ENCODE results near the gene NINJ2.

NINJ2 gene

GRCh38 chr12:614411-614970 is 48.8 kb downstream of the NINJ2 start:
- DNase-seq, result peak; percentile 69
- no peaks in the 10 kb centered on the region for H3K79me1 ChIP-seq (ENCODE audit: low read length)
- no CpG with 5 or more reads among the region's 12 CpGs for WGBS (ENCODE audit: extremely low coverage, insufficient coverage, low lambda C conversion rate)
- H2BK15ac ChIP-seq (replicated peaks; ENCODE audit: low read depth), result no peak overlapping the region
- no peaks in the 10 kb centered on the region for H3K36me3 ChIP-seq (ENCODE audit: control insufficient read depth, insufficient read depth, low read length)
- no peak overlapping the region for H4K8ac ChIP-seq (ENCODE audit: low read depth, low read length)
- H3K4me3 ChIP-seq (ENCODE audit: low read length), result no peak overlapping the region
- no peak overlapping the region for H3K4me2 ChIP-seq (ENCODE audit: low read length)
- no peak overlapping the region for H3K4ac ChIP-seq (ENCODE audit: low read depth, low read length)
- no peaks in the 10 kb centered on the region for H3K79me2 ChIP-seq (ENCODE audit: control insufficient read depth, insufficient read depth, low read length)
- no peak overlapping the region for H3K27ac ChIP-seq (ENCODE audit: low read depth, low read length)
- H3K4me1 ChIP-seq (ENCODE audit: control insufficient read depth, low read depth, low read length), result no peaks in the 10 kb centered on the region
- no peaks in the 10 kb centered on the region for H3K27me3 ChIP-seq (ENCODE audit: insufficient read depth, low read length, poor library complexity)
- no peak overlapping the region for H2BK120ac ChIP-seq (ENCODE audit: low read depth, low read length)
- H3K18ac ChIP-seq (ENCODE audit: low read length), result no peak overlapping the region
- no peak overlapping the region for H3K56ac ChIP-seq (ENCODE audit: low read length)
- no peak overlapping the region for H4K5ac ChIP-seq (ENCODE audit: low read length)
- no peak overlapping the region for H3K23ac ChIP-seq (ENCODE audit: low read length)
- H2AK5ac ChIP-seq (ENCODE audit: low read length), result no peak overlapping the region
- H3K9ac ChIP-seq (ENCODE audit: low read length), result no peak overlapping the region
- H2BK5ac ChIP-seq (ENCODE audit: low read length), result no peak overlapping the region

- Histone ChIP-seq H3K27me3 (ENCODE audit: insufficient read depth, low read length, poor library complexity) (no peaks in the 10 kb centered on the region), H3K56ac (ENCODE audit: low read length) (no peak overlapping the region), H3K9ac (ENCODE audit: low read length) (no peak overlapping the region), H3K27ac (ENCODE audit: low read depth, low read length) (no peak overlapping the region), H3K4me1 (ENCODE audit: control insufficient read depth, low read depth, low read length) (no peaks in the 10 kb centered on the region), H2BK5ac (ENCODE audit: low read length) (no peak overlapping the region), H3K18ac (ENCODE audit: low read length) (no peak overlapping the region), H3K79me2 (ENCODE audit: control insufficient read depth, insufficient read depth, low read length) (no peaks in the 10 kb centered on the region), H2AK5ac (ENCODE audit: low read length) (no peak overlapping the region), H2BK15ac (replicated peaks; ENCODE audit: low read depth) (no peak overlapping the region), H3K4me2 (ENCODE audit: low read length) (no peak overlapping the region), H4K5ac (ENCODE audit: low read length) (no peak overlapping the region), H2BK120ac (ENCODE audit: low read depth, low read length) (no peak overlapping the region), H3K23ac (ENCODE audit: low read length) (no peak overlapping the region), H3K79me1 (ENCODE audit: low read length) (no peaks in the 10 kb centered on the region), H3K36me3 (ENCODE audit: control insufficient read depth, insufficient read depth, low read length) (no peaks in the 10 kb centered on the region), H3K4ac (ENCODE audit: low read depth, low read length) (no peak overlapping the region), H3K4me3 (ENCODE audit: low read length) (no peak overlapping the region), H4K8ac (ENCODE audit: low read depth, low read length) (no peak overlapping the region)
- WGBS (ENCODE audit: extremely low coverage, insufficient coverage, low lambda C conversion rate), result no CpG with 5 or more reads among the region's 5 CpGs
- no peak for DNase-seq
These were observed 49.2 kb downstream of the NINJ2 start for GRCh38 chr12:613996-614395.

- Histone ChIP-seq H2BK15ac (replicated peaks; ENCODE audit: low read depth) (no peak overlapping the region), H2BK5ac (ENCODE audit: low read length) (no peak overlapping the region), H3K4me1 (ENCODE audit: control insufficient read depth, low read depth, low read length) (no peaks in the 10 kb centered on the region), H3K79me1 (ENCODE audit: low read length) (no peaks in the 10 kb centered on the region), H3K9ac (ENCODE audit: low read length) (no peak overlapping the region), H3K79me2 (ENCODE audit: control insufficient read depth, insufficient read depth, low read length) (no peaks in the 10 kb centered on the region), H3K18ac (ENCODE audit: low read length) (no peak overlapping the region), H4K5ac (ENCODE audit: low read length) (no peak overlapping the region), H3K4me2 (ENCODE audit: low read length) (no peak overlapping the region), H3K27ac (ENCODE audit: low read depth, low read length) (no peak overlapping the region), H3K56ac (ENCODE audit: low read length) (no peak overlapping the region), H2BK120ac (ENCODE audit: low read depth, low read length) (no peak overlapping the region), H3K27me3 (ENCODE audit: insufficient read depth, low read length, poor library complexity) (no peaks in the 10 kb centered on the region), H3K4ac (ENCODE audit: low read depth, low read length) (no peak overlapping the region), H3K4me3 (ENCODE audit: low read length) (no peak overlapping the region), H3K23ac (ENCODE audit: low read length) (no peak overlapping the region), H4K8ac (ENCODE audit: low read depth, low read length) (no peak overlapping the region), H2AK5ac (ENCODE audit: low read length) (no peak overlapping the region), H3K36me3 (ENCODE audit: control insufficient read depth, insufficient read depth, low read length) (no peaks in the 10 kb centered on the region)
- no CpG with 5 or more reads among the region's 4 CpGs for WGBS (ENCODE audit: extremely low coverage, insufficient coverage, low lambda C conversion rate)
- DNase-seq, result no peak
These were observed 50.4 kb downstream of the NINJ2 start for GRCh38 chr12:612886-613285.

DNA sequence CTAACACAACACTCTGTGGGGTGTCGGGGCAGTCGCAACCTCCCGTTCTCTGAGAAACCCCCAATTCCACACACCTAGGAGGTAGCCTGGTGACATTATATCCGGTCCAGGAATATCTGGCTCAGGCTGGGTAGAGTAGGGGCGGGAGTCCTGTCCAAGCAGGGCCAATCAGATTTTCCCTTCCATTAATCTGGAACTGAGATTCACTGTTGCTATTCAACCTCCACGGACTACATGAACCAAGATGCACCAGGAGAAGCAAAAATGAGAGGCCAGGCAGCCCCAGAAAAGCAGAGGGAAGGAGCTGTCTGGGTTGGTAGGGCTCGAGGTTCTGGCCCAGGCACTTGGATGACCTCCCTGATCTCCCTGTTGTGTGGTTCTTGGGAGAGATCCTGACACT is 51.0 kb downstream of the NINJ2 start:
- no peak for DNase-seq
- no peak overlapping the region for H3K18ac ChIP-seq (ENCODE audit: low read length)
- H3K23ac ChIP-seq (ENCODE audit: low read length), result no peak overlapping the region
- H3K36me3 ChIP-seq (ENCODE audit: control insufficient read depth, insufficient read depth, low read length), result no peaks in the 10 kb centered on the region
- no peak overlapping the region for H2BK15ac ChIP-seq (replicated peaks; ENCODE audit: low read depth)
- no peaks in the 10 kb centered on the region for H3K27me3 ChIP-seq (ENCODE audit: insufficient read depth, low read length, poor library complexity)
- H3K9ac ChIP-seq (ENCODE audit: low read length), result no peak overlapping the region
- no CpG with 5 or more reads among the region's 7 CpGs for WGBS (ENCODE audit: extremely low coverage, insufficient coverage, low lambda C conversion rate)
- no peak overlapping the region for H4K5ac ChIP-seq (ENCODE audit: low read length)
- no peaks in the 10 kb centered on the region for H3K79me2 ChIP-seq (ENCODE audit: control insufficient read depth, insufficient read depth, low read length)
- H3K4me3 ChIP-seq (ENCODE audit: low read length), result no peak overlapping the region
- H3K27ac ChIP-seq (ENCODE audit: low read depth, low read length), result no peak overlapping the region
- no peak overlapping the region for H2BK120ac ChIP-seq (ENCODE audit: low read depth, low read length)
- no peak overlapping the region for H2AK5ac ChIP-seq (ENCODE audit: low read length)
- no peak overlapping the region for H4K8ac ChIP-seq (ENCODE audit: low read depth, low read length)
- H3K56ac ChIP-seq (ENCODE audit: low read length), result no peak overlapping the region
- no peak overlapping the region for H3K4me2 ChIP-seq (ENCODE audit: low read length)
- no peak overlapping the region for H3K4ac ChIP-seq (ENCODE audit: low read depth, low read length)
- no peaks in the 10 kb centered on the region for H3K4me1 ChIP-seq (ENCODE audit: control insufficient read depth, low read depth, low read length)
- H2BK5ac ChIP-seq (ENCODE audit: low read length), result no peak overlapping the region
- H3K79me1 ChIP-seq (ENCODE audit: low read length), result no peaks in the 10 kb centered on the region

DNA sequence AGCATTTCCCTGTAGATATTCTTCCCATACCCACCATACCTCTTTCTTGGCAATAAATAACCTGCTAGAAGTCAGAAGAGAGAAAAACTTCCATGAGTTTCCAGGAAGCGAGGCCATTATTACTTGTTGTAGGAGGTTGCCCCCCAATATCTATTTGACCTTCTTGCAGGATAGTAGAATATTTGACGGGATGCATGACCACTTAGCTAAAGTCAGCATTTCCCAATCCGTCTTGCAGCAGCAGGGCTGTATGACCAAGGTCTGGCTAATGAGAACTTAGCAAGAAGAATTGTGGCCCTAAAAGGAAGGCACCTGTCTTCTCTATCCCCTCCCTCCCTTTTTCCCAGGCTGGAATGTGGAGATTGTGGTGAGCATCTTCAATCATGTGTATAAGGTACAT is 51.5 kb downstream of the NINJ2 start:
- Histone ChIP-seq H3K4me3 (ENCODE audit: low read length) (no peak overlapping the region), H3K79me2 (ENCODE audit: control insufficient read depth, insufficient read depth, low read length) (no peaks in the 10 kb centered on the region), H3K4me2 (ENCODE audit: low read length) (no peak overlapping the region), H2BK5ac (ENCODE audit: low read length) (no peak overlapping the region), H3K9ac (ENCODE audit: low read length) (no peak overlapping the region), H3K18ac (ENCODE audit: low read length) (no peak overlapping the region), H3K27me3 (ENCODE audit: insufficient read depth, low read length, poor library complexity) (no peaks in the 10 kb centered on the region), H2BK15ac (replicated peaks; ENCODE audit: low read depth) (no peak overlapping the region), H3K56ac (ENCODE audit: low read length) (no peak overlapping the region), H3K23ac (ENCODE audit: low read length) (no peak overlapping the region), H3K36me3 (ENCODE audit: control insufficient read depth, insufficient read depth, low read length) (no peaks in the 10 kb centered on the region), H4K5ac (ENCODE audit: low read length) (no peak overlapping the region), H3K79me1 (ENCODE audit: low read length) (no peaks in the 10 kb centered on the region), H3K4me1 (ENCODE audit: control insufficient read depth, low read depth, low read length) (no peaks in the 10 kb centered on the region), H3K27ac (ENCODE audit: low read depth, low read length) (no peak overlapping the region), H2AK5ac (ENCODE audit: low read length) (no peak overlapping the region), H2BK120ac (ENCODE audit: low read depth, low read length) (no peak overlapping the region), H4K8ac (ENCODE audit: low read depth, low read length) (no peak overlapping the region), H3K4ac (ENCODE audit: low read depth, low read length) (no peak overlapping the region)
- no CpG with 5 or more reads among the region's 3 CpGs for WGBS (ENCODE audit: extremely low coverage, insufficient coverage, low lambda C conversion rate)
- no peak for DNase-seq

- H3K36me3 ChIP-seq (ENCODE audit: control insufficient read depth, insufficient read depth, low read length), result no peaks in the 10 kb centered on the region
- no peak overlapping the region for H4K5ac ChIP-seq (ENCODE audit: low read length)
- no peak overlapping the region for H2BK5ac ChIP-seq (ENCODE audit: low read length)
- no peak overlapping the region for H3K27ac ChIP-seq (ENCODE audit: low read depth, low read length)
- no peak overlapping the region for H4K8ac ChIP-seq (ENCODE audit: low read depth, low read length)
- no peak overlapping the region for H3K18ac ChIP-seq (ENCODE audit: low read length)
- H3K4me3 ChIP-seq (ENCODE audit: low read length), result no peak overlapping the region
- no peaks in the 10 kb centered on the region for H3K79me2 ChIP-seq (ENCODE audit: control insufficient read depth, insufficient read depth, low read length)
- no peaks in the 10 kb centered on the region for H3K27me3 ChIP-seq (ENCODE audit: insufficient read depth, low read length, poor library complexity)
- no peaks in the 10 kb centered on the region for H3K4me1 ChIP-seq (ENCODE audit: control insufficient read depth, low read depth, low read length)
- no peaks in the 10 kb centered on the region for H3K79me1 ChIP-seq (ENCODE audit: low read length)
- no peak overlapping the region for H3K56ac ChIP-seq (ENCODE audit: low read length)
- DNase-seq, result no peak
- H2BK120ac ChIP-seq (ENCODE audit: low read depth, low read length), result no peak overlapping the region
- H3K23ac ChIP-seq (ENCODE audit: low read length), result no peak overlapping the region
- H3K4me2 ChIP-seq (ENCODE audit: low read length), result no peak overlapping the region
- WGBS (ENCODE audit: extremely low coverage, insufficient coverage, low lambda C conversion rate), result no CpG with 5 or more reads among the region's 58 CpGs
- H2AK5ac ChIP-seq (ENCODE audit: low read length), result no peak overlapping the region
- H2BK15ac ChIP-seq (replicated peaks; ENCODE audit: low read depth), result no peak overlapping the region
- no peak overlapping the region for H3K9ac ChIP-seq (ENCODE audit: low read length)
- no peak overlapping the region for H3K4ac ChIP-seq (ENCODE audit: low read depth, low read length)
These were observed 54.3 kb downstream of the NINJ2 start for GRCh38 chr12:608921-609320.
